ENCODE data around the gene GNAT1. TPM values are rescaled to one million over a fixed set of nuclear protein-coding genes. Genes with fewer than 3 reads are reported as not detected.

GNAT1 gene
- total RNA-seq, 1 donor from 2014 or later: 0.08 TPM

DNA sequence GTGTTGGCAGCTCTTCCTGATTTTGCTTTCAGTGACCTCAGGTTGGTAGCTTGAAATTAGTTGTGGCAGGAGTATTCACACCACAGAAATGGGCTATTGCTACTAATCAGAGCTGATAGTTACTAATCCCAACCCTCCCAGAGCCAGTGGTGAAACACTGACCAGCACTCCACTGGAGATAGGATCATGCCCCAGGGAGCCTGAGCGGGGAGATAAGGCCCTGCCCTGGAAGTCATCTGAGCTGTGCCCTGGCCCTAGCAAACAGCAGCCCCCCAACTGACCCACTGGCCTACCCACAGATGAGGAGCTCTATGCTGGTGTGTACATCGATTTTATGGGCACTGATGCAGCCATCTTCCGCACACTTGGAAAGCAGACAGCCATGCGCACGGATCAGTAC lies 9.4 kb upstream of the GNAT1 start:
- ATAC-seq: no peak

DNA sequence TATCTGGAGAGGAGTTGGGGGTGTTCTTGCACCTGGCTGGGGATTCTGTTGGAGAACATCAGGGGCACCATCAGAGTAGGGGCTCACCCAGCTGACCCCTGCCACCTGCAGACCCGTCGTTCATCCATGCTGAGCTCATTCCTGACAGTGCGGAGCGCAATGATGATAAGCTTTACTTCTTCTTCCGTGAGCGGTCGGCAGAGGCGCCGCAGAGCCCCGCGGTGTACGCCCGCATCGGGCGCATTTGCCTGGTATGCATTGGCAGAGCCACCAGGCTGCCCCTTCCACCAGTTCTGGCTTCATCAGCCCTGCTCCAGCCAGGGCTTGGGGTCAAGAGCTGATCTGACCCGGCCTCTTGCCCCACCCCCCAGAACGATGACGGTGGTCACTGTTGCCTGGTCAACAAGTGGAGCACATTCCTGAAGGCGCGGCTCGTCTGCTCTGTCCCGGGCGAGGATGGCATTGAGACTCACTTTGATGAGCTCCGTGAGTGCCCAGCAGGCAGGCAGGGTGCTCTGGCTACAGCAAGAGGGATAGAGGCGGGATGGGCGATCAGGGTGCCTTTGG lies 8.8 kb upstream of the GNAT1 start:
- ATAC-seq: no peak

DNA sequence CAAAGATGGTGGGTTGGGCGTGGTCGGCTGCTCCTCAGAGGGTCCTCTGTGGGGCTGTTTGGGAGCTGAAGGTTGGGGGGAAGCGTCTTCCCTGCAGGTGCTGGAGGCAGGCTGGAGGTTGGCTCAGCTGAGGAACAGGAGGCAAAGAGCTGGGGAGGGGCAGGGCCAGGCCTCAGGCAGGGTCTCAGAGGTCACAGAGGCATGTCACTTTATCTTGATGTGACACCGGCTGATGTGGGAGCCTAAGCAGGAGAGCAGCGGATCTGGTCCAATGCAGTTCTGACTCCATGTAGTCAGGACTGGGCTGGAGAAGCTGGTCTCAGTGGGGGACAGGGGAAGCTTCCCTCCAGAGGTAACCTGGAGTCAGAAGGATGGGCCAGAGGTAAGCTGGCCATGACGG lies 7.7 kb upstream of the GNAT1 start:
- ATAC-seq: peak; percentile 1

- peak; percentile 80 for ATAC-seq
Measured at GRCh38 chr3:50184242-50184978, 7.0 kb upstream of the GNAT1 start.

DNA sequence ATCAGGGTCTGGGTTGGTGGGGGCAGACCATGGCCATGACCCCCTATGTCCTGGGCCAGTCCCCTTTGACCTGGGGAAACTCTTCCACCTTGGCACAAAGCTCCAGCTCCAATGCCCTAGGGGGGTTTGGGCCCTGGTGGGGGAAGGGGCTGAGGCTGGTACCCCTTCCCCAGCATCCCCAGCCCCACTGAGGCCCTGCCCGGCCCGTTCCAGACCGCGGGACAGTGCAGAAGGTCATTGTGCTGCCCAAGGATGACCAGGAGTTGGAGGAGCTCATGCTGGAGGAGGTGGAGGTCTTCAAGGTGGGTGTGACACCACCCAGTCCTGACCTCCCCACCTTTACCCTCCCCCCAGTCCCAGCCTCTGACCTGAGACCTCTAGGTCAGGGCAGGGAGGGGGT lies 6.2 kb upstream of the GNAT1 start:
- no peak for ATAC-seq

DNA sequence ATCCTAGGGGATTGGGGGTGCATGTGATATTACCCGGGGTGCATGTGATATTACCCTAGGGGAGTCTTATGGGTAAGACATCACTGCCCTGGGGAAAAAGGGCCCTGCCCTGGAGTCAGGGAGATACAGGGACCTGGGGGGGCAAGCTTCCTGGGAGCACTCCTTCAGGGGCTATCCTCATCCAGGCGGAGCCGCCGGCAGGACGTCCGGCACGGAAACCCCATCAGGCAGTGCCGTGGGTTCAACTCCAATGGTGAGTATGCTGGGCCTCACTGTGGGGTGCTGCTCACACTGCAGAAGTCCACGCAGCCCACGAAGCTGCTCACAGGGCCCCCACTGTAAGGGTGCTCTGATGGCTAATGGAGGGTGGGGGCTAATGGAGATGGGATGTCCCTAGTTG lies 5.3 kb upstream of the GNAT1 start:
- ATAC-seq: no peak

- ATAC-seq: no peak
Measured at GRCh38 chr3:50187750-50188149, 3.7 kb upstream of the GNAT1 start.

- ATAC-seq: peak; percentile 40
Measured at GRCh38 chr3:50189274-50189673, 2.1 kb upstream of the GNAT1 start.

DNA sequence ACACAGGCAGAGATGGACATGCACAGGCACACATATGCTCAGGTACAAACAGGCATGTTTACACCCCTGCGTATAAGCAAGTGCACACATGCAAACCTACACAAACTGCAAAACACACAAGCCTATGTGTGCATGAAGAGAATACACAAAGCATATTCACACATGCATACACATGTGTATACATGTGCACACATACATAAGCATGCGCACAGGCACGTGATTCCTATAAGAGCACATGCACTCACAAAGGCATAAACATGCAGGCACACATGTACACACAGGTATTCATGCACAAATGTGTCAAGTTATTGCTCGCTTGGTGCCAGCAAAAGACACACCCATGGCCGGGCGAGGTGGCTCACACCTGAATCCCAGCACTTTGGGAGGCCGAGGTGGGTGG lies 1.4 kb upstream of the GNAT1 start:
- peak; percentile 5 for ATAC-seq

GRCh38 chr3:50192124-50192523 lies 714 bp downstream of the GNAT1 start:
- peak; percentile 1 for ATAC-seq

DNA sequence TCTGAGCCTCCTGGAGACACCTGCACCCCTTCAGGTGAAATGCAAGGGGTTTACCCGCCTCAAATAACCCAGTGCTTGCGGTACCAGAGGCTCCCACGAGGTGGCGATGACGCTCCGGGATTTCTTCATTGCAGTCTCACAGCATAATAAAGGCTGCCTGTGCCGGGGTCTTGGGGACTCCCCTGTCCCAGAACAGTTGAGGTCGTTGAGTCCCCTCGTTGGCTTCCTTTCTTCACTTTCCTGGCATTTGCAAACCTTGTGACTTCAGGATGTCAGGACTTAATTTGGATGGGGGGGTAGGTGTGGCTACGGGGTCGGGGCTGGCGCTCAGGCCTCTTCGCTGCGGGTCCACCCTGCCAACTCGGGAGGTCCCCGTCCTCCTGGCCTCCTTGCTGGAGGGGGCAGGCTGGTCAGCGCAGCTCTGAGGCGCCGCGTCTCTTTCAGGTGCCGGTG lies 1.3 kb downstream of the GNAT1 start:
- peak; percentile 35 for ATAC-seq

DNA sequence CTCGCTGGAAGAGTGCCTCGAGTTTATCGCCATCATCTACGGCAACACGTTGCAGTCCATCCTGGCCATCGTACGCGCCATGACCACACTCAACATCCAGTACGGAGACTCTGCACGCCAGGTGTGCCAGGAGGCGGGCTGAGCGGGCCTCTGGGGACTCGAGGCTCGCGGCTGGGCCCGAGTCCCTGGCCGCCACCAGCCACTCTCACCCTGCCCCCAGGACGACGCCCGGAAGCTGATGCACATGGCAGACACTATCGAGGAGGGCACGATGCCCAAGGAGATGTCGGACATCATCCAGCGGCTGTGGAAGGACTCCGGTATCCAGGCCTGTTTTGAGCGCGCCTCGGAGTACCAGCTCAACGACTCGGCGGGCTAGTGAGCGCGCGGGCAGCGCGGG lies 1.9 kb downstream of the GNAT1 start:
- no peak for ATAC-seq

- no peak for ATAC-seq
Measured at GRCh38 chr3:50193746-50194127, 2.3 kb downstream of the GNAT1 start.

DNA sequence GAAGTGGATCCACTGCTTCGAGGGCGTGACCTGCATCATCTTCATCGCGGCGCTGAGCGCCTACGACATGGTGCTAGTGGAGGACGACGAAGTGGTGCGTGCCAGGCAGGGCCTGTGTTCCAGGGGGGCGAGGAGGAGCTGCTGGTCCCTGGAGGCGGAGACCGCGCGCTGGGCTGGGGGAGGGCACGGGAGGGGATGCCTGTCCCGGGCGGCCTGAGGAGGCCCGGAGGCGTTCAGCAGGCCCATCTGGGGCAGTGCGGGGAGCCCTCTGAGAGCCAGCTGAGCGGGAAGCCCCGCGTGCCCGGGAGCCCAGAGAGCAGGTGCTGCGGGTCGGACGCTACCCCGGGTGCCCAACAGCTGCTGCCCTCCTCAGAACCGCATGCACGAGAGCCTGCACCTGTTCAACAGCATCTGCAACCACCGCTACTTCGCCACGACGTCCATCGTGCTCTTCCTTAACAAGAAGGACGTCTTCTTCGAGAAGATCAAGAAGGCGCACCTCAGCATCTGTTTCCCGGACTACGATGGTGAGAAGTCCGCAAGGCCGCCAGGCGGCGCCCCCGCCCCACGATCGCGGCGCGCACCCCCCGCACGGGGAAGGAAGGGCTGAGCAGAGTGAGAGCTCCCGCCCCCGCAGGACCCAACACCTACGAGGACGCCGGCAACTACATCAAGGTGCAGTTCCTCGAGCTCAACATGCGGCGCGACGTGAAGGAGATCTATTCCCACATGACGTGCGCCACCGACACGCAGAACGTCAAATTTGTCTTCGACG lies 2.9 kb downstream of the GNAT1 start:
- peak; percentile 23 for ATAC-seq

DNA sequence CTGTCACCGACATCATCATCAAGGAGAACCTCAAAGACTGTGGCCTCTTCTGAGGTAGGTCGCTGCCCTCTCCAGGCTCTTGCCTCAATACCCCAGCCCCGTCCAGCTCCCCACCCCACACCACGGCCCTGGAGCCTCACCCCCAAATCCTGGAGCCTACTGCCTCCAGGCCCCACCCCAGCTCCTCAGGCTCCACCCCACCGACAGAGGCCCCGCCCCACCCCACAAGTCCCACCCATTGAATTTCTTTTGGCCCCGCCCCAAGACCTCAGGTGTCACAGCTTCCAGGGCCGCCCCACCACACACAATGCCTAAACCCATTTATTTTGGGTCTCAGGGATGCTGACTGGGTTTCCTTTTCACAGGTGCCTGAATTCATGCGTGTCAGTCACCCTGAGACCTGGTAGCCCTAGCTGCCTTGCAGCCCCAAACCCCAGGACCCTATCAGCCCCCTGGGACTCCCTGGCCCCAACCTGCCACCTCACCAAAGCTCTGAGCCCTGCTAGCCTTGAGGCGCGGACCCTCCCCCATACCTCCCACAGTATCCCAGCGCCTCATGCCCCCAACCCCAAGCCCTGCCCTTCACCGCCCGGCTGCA lies 3.6 kb downstream of the GNAT1 start:
- no peak for ATAC-seq

GRCh38 chr3:50195501-50196252 lies 4.3 kb downstream of the GNAT1 start:
- no peak for ATAC-seq

- ATAC-seq: no peak
Measured at GRCh38 chr3:50196253-50196801, 4.9 kb downstream of the GNAT1 start.

GRCh38 chr3:50201573-50202315 lies 10.3 kb downstream of the GNAT1 start:
- peak; percentile 61 for ATAC-seq

DNA sequence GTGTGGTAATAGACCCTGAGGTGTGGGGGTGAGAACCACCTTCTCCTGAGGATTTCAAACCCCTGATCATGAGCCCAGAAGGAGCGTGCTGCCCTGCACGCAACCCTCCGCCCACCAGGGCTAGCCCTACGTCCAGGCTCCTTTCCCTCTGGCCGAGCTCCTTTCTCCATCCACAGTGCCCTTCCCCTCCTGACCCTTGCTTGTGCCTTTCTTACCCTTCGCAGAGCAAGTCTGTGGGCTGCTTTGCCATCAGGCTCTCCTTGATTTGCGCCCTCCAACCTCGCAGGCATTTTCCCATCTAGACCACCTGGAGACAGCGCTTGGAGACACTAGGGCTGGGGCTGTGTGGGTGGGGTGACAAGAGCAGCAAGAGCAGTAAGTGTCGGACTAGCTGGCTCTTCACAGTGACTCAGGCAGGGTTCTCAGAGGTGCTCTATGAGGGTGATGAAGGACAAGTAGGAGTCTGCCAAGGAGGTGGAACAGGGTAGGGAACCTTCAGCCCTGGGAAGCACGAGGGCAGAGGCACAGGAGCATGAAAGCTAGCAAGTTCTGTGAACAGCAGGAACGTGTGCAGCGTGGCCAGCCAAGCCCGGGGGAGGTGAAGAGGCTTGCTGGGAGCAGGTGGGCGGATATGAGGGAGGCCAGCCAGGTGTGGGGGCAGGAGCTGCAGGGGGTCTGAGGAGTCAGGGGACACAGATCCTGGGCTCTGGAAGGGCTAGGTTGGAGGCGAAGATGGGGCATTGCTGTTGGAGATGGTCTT lies 11.1 kb downstream of the GNAT1 start:
- peak; percentile 7 for ATAC-seq

DNA sequence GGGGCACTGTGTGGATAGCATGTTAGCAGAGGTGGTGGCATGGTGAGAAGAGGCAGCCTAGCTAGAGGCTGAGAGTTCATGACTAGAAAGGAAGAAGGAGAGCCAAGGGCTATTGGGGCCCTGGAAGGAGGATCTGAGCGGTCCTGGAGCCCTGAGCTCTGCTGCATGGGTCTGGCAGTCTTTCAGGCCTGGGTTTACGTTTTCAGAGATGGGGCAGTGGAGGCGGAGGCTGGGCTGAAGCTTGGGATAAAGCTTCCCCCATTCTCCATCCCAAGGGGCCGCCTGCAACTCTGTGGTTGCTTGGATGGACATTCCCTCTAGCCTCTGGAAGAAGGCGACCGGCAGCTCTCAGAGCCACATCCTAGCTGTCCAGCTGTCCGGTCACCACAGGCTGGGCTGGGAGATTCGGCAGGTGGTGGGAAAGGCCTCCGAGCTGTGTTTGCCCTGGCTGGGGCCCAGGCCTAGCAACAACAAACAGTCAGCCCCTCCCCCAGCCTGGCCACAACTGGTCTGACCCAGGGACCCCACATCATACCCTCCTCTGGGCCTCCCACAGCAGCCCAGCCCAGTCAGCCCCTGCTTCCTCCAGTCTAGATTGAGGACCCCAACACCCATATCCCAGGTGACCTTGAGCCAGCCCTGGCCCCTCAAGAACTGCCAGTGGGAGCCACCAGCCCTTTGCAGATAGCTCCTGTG lies 11.9 kb downstream of the GNAT1 start:
- ATAC-seq: no peak

All from esophagus mucosa (tissue), 1 donor.